ENCODE data around the gene GPR137B. TPM values are rescaled to one million over a fixed set of nuclear protein-coding genes. Genes with fewer than 3 reads are reported as not detected.

GPR137B gene
- total and polyA plus RNA-seq, 2 experiments from 2014 or later, result 4.5 to 11.1 TPM

GRCh38 chr1:236127045-236127444, 15.3 kb upstream of the GPR137B start (continued):
- TF ChIP-seq ZNF462 (CRISPR knock-in tag; IDR thresholded peaks at IDR 0.05) (no peak), ZNF114 (CRISPR knock-in tag; IDR thresholded peaks at IDR 0.05) (no peak), ZNF331 (CRISPR knock-in tag; IDR thresholded peaks at IDR 0.05; ENCODE audit: low read depth) (no peak), EZH2phosphoT487 (IDR thresholded peaks at IDR 0.05; ENCODE audit: unreplicated experiment) (no peak), CTCF (conservative IDR thresholded peaks at IDR 0.05; ENCODE audit: low read depth in 2 of 2) (no peak)

- Histone ChIP-seq H3K36me3 (ENCODE audit: insufficient read depth) (no peaks in the 10 kb centered on the region), H3K79me2 (replicated peaks; ENCODE audit: insufficient read depth) (no peaks in the 10 kb centered on the region), H3F3A (replicated peaks; ENCODE audit: low read depth) (no peaks in the 10 kb centered on the region), H3K4me2 (peak overlapping the region; percentile 60), H3K27me3 (ENCODE audit: insufficient read depth) (no peaks in the 10 kb centered on the region), H4K20me1 (replicated peaks; ENCODE audit: insufficient read depth) (no peaks in the 10 kb centered on the region), H3K27ac (ENCODE audit: low read depth) (no peak overlapping the region), H3K9me2 (ENCODE audit: insufficient read depth) (no peaks in the 10 kb centered on the region), H3K4me1 (ENCODE audit: insufficient read depth) (peaks cover 16% of the 10 kb centered on the region), H2AFZ (peak overlapping the region; percentile 77), H3K4me3 (peak overlapping the region; percentile 8; the same call in 1 of the 2 replicates)
- ATAC-seq, result peak; percentile 16
- DNase-seq (ENCODE audit: low spot score), result no peak
- H3K4me1 Mint-ChIP-seq, result peaks cover 21% of the 10 kb centered on the region
- H3K27me3 Mint-ChIP-seq (ENCODE audit: insufficient read depth, low read depth, poor library complexity), result peaks cover 11% of the 10 kb centered on the region
- no peak overlapping the region; the same call in 2 of the 3 replicates for H3K4me3 Mint-ChIP-seq
- H3K27ac Mint-ChIP-seq, result no peak overlapping the region
- no peaks in the 10 kb centered on the region for H3K9me3 Mint-ChIP-seq
- H3K36me3 Mint-ChIP-seq (ENCODE audit: low read depth), result no peaks in the 10 kb centered on the region
- TF ChIP-seq NANOG (IDR thresholded peaks at IDR 0.05; ENCODE audit: borderline replicate concordance) (no peak), EZH2phosphoT487 (IDR thresholded peaks at IDR 0.05; ENCODE audit: unreplicated experiment) (no peak), ETS1 (IDR thresholded peaks at IDR 0.05) (no peak), JUNB (IDR thresholded peaks at IDR 0.05; ENCODE audit: unreplicated experiment) (no peak)
Measured at GRCh38 chr1:236128646-236129178, 13.6 kb upstream of the GPR137B start.
